Activated CD4-positive, alpha-beta T cell treated with anti-CD3 and anti-CD28 coated beads, Interleukin-10, Interleukin-2, amounts not matched to agents 100 ng/mL and 50 ng/mL, durations not matched to agents 16 hours and 8 hours (primary cell): Measurements from ENCODE around the gene OTULINL.
A peak's percentile ranks its signal among the peaks of the same experiment; 100 is the strongest.

ENCODE experiments used
- DNase-seq: peaks from one replicate; pipeline ENCODE4 v3.0.0-alpha.2; 2020

The OTULINL gene

DNA sequence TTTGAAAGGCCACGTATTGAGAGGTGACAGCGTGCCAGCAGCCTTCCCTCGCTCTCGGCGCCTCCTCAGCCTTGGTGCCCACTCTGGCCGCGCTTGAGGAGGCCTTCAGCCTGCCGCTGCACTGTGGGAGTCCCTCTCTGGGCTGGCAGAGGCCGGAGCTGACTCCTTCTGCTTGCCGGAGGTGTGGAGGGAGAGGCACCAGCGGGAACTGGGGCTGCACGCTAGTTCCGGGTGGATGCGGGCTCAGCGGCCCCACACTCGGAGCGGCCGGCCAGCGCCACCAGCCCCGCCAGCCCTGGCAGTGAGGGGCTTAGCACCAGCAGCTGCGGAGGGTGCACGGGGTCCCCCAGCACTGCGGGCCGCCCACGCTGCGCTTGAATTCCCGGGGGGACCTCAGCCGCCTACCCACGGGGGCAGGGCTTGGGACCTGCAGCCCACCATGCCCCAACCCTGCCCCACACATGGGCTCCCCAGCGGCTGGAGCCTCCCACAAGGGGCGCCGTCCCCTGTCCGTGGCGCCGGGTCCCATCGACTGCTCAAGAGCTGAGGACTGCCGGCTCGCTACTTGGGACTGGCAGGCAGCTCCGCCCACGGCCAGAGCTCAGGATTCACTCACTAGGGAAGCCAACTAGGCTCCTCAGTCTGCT is 4.4 kb upstream of the OTULINL start:
- no peak for DNase-seq

DNA sequence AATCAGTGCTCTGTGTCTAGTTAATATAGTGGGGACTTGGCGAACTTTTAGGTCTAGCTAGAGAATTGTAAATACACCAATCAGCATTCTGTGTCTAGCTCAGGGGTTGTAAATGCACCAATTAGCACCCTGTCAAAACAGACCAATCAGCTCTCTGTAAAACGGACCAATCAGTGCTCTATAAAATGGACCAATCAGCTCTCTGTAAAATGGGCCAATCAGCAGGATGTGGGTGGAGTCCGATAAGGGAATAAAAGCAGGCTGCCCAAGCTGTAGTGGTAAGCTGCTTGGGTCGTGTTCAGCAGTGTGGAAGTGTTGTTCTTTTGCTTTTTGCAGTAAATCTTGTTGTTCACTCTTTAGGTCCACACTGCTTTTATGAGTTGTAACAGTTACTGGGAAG is 3.6 kb upstream of the OTULINL start:
- DNase-seq, result no peak

GRCh38 chr5:14579246-14579645 is 2.3 kb upstream of the OTULINL start:
- no peak for DNase-seq

- DNase-seq, result no peak
Measured at GRCh38 chr5:14579731-14580397, 1.7 kb upstream of the OTULINL start.

DNA sequence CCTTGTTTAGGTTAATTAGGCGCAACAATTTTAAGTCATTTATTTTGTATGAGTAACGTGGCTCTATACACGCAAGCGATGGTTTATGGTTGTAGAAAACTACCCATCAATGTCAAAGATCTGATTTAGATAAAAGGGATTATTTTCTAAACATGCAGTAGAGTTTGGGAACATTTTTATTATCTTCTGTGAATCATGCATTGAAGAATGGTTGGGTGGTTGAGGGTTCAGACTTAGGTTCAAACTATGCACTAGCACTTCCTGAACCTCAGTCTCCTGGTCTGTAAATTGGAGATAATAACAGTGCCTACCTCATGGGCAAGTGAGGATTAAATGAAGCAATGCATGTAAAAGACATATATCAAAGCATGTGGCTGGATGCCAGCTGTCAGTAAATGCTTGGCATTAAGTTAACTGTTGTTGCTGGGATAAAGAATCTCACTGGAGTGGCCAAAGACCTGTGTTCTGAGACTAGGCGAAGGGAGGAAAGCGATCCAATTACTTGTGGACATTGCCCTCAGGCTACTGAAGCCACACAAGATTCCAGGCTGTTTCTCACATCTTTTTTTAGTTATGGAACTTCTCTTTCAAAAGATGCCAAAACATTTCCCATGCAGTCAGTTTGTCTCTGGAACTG is 1.1 kb upstream of the OTULINL start:
- no peak for DNase-seq

DNA sequence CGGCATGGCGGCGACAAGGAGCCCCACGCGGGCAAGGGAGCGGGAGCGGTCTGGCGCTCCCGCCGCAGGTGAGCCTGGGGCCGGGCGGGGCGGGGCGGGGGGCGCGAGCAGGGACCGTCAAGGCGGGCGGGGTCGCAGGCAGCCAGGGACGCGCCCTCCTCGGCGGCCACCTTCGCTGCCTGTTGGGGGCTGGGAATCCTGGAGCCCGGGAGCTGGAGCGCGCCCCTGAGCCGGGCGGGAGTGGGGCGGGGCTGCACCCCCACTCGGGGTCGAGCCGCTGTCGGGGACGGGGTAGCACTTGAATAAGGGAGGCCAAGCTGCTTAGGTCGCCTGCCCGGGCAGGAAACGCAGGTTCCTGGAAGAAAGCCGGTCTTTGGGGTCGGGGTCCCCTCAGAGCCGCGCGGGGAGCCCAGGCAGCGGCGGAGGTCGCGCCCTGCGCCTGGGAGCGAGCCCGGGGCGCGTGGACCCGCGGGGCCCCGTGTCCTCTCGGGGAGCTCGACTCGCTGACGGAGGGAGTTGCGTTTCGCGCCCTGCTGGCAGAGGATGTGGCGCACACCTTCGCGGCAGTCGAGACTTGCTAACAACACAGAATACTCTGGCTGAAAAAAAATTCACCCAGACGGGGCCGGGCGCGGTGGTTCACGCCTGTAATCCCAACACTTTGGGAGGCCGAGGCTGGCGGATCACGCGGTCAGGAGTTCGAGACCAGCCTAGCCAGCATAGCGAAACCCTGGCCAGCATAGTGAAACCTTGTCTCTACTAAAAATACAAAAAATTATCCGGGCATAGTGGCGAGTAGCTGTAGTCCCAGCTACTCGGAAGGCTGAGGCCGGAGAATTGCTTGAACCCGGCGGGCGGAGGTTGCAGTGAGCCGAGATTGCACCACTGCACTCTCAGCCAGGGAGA is 552 bp downstream of the OTULINL start:
- DNase-seq, result peak; percentile 85

- no peak for DNase-seq
Measured at GRCh38 chr5:14582797-14583137, 1.2 kb downstream of the OTULINL start.

DNA sequence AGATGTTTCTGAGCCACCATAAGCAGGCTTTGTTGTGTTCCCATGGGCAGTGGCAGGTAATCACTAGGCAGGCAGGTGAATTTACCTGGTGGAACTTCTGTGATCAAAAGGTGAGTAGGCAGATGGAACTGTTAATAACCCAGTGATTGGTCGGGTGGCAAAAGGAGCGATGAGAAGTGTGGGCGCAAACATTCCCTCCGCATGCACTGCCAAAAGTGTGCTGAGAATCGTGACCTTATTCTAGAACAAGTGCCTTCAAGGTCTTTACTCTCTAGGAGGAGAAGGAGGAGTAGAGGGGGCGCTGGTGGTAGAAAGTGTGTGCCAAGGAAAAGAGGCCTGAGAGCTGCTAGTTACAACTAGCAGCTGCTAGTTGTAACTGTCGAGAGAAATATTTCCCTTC is 3.3 kb downstream of the OTULINL start:
- DNase-seq, result no peak

DNA sequence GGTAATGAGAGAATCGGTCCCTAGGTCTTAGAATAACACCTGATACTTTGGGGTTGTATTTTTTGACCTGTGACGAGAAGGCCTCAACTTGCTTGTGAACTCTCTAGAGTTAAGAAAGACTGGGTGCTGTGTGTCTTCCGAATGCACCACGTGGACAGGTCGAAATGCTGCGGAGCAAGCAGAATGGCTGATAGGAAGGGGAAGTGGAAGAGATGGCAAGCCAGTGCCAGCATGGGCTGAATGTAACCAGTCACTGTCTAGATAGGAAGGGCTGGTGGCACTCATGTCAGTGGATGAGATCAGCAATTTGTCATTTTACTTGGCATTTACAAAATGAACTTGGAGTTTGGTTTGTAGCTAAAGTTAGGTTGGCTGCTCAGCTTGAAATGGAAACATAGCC is 5.6 kb downstream of the OTULINL start:
- no peak for DNase-seq

DNA sequence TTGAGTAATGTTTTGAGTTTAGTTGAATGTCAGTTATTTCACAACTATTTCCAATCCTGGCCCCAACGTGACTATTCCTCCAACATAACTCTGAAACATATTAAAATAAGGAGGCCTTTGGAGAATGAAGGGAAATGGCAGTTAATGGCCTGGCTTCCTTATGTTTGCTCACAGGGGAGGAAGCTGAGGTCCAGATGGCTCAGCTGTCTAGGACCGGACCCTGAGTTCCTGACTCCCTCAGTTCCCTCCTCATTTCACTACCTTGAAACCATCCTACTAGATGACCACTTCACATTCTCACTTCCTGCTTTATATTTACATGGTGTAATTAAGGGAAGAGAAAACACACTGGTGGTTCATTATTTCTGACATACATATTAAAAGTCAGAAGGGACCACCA is 6.6 kb downstream of the OTULINL start:
- DNase-seq, result no peak

DNA sequence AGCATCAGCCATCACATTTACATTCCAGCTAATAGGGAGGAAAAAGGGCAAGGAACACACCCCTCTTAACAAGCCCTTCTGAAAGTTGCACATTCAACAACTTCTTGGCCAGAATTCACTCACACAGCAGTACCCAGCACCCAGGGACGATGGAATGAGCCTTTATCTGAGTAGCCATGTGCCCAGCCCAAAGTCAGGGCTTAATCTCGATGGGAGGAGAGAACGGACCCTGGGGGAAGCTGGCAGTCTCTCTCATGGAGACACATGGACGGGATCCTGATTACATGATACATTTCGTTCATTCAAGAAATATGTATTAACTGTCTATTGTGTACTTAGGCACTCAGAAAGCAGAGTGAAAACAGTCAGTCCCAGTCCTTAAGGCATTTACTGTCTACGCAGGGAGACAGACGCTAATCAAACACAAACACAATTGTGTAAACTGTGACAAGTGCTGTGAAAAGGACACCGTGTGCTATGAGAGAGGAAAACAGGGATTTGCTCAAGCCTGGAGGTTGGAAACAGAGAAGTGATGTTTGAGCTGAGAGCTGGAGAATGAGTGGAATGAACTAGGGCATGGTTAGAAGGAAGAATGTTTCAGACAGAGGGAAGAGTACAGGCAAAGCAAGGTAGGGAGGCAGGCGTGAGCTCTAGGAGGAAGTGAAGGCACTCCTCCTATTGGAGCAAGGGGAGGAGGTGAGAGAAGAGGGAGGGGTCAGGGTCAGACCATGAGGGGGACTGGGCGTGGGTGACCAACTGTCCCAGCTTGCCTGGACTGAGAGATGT is 7.4 kb downstream of the OTULINL start:
- no peak for DNase-seq

DNA sequence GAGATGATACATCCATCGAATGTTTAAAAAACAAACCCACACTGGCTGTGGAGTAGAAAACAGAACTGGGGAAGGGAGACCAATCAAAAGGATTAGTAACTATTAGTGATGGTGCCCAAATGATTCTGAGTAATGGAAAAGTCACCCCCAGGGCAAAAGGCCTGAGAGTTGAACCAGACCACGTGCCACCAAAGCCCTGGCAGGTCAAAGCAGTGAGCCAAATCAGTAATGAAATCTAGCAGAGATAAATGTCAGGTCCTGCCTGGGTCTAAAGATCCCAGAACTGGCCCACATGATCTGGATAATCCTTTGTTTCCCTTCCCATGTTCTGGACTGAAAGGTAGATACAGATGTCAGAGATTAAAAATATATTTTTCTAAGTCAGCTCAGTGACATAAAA is 9.4 kb downstream of the OTULINL start:
- DNase-seq, result no peak

GRCh38 chr5:14591548-14591947 is 10.0 kb downstream of the OTULINL start:
- DNase-seq, result no peak

DNA sequence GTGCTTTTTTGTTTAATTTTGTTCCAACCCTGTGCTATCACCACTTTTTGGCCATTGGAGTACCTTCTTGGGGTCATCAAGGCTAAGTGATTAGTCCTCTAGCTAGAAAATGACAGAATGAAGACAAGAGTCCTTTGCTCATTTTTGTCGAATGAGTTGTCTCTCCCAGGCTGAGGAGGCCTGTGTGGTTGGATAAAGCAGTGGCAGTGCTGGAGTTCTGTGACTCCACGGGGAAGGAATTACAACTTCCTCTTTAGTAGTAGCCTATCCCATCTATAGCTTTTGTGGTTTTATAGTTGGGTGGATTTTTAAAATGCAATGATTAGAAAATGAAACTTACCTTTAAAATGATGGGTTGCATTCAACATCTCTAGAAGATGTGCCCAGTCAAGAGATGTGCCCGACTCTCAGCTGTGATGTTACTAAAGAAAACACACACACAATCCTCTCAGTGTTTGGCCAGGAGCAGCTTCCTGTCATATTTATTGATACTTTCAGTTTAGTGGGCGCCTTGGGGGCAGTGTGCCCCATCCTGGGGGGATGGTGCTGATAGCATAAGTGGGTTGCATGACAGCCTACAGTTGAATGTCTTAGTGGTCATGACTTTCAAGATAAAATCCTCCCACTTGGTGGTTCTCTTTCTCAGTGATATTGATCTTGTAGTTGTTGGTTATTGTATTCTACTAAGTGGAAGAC is 11.9 kb downstream of the OTULINL start:
- peak; percentile 55 for DNase-seq

DNA sequence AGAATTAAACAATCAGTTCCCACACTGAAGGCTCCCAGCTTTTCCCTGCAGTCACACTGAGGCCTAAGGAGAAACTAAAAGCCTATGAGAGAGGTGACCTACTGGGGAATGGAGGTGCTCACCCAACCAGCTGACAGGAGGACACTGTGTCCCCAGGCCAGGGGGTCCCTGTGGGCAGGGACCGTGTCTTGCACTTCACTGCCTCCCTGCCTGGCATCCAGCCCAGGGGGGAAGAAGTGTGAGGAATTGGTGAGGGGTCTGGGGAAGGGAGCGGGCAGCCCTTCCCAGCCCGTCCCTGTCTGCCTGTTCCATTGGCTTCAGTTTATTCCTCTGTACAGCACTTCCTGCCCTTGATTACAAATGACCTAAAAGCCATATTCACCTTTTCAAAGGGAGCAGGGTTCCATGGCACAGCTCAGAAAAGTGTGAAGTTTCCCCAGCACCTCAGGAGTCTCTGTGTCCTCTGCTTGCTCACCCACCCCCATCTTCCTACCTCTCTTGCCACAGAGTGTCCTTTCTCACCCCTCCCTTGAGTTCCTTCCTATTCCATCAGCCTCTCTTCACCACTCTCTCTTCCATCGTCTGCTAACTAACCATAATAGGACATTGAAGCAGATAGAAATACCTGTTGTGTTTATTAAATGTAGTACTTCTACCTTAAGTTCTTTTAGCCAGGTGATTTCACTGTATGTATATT is 12.9 kb downstream of the OTULINL start:
- peak; percentile 18 for DNase-seq

DNA sequence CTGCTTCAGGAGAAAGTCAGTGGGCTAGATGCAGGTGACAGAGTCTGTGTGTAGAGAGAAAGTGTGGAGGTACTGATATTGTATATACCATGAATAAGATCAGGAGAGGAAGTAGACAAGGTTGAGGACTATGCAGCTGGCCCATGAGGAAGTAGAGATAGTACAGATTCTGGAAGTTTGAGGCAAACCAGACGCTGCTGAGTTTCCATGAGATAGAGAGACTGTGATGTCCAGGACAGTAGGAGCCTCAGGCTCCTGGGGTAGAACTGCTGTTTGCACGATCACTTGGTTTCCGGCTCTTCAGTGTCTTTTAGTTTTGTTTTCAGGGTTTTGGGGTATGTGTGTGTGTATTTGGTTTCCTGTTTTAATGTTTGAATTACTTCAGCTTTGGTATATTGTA is 13.6 kb downstream of the OTULINL start:
- peak; percentile 77 for DNase-seq

DNA sequence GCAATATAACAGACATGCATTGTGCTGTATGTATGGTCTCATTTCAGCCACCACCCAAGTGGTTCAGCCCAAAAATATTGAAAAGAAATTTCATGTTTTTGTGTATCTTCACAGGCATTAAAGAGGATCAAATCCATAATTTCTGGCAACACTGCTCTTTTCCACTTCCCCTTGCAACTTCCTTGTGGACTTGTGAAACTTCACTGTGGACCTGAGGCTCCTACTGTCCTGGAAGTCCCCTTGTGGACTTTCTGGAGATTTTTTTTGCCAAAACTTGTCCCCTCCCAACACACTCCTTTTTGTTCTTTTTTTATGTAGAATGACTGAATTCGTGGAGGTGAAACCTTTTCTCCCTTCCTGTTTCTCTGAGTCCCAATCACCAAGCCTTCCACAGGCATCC is 14.3 kb downstream of the OTULINL start:
- no peak for DNase-seq

- no peak for DNase-seq
Measured at GRCh38 chr5:14597080-14597479, 15.5 kb downstream of the OTULINL start.

GRCh38 chr5:14598225-14598624 is 16.6 kb downstream of the OTULINL start:
- DNase-seq, result no peak

DNA sequence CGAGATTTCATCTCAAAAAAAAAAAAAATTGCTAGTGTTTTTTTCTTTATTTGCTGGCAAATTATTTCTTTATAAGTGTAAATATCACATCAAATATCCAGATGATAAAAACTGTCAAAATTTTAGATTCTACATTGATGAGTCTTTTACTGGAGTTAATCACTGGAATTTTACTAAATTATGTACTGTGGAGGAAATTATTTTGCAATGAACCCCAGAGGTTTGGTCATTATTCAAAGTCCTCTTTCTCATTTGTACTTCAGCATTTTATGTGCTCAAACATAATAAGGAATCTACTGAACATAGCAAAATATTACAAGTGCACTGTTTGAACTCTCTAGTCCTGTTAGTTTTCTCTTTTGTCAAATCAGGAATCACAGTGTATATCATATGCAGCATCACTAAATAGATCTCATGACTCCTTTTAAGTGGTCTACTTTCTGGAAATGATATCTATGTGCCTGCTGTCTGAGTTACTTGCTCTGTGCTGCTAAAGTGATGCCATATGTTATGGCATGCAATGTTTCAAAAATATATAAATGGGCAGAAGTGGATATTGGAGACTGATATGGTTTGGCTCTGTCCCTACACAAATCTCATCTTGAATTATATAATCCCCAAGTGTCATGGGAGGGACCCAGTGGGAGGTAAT is 18.0 kb downstream of the OTULINL start:
- no peak for DNase-seq

- no peak for DNase-seq
Measured at GRCh38 chr5:14600846-14601245, 19.3 kb downstream of the OTULINL start.
